Measurements from ENCODE around the gene RAMP3.
"Not testable (repeated sequence)": the region's sequence is repeated elsewhere in the genome, so short reads cannot be mapped to it uniquely, and the experiment has no call there.

The RAMP3 gene

DNA sequence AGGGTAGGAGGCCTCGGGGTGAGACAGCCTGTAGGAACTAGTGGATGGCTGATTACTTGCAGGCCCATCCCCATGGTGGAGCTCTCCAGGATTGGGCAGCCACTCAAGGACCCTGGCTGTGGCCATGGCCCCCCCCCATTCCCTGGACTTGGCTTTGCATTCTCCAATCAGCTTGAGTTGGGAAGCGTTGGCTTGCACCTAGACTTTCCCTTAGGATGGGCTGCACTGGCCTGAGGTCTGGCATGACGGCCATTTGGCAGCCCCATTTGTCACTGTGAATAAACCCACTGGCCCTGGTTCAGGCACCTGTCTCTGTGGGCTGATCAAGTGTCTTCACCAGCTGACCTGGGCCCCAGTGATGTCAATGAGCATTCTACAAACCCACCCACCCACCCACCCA is 41.4 kb downstream of the RAMP3 start:
- no peak for DNase-seq

DNA sequence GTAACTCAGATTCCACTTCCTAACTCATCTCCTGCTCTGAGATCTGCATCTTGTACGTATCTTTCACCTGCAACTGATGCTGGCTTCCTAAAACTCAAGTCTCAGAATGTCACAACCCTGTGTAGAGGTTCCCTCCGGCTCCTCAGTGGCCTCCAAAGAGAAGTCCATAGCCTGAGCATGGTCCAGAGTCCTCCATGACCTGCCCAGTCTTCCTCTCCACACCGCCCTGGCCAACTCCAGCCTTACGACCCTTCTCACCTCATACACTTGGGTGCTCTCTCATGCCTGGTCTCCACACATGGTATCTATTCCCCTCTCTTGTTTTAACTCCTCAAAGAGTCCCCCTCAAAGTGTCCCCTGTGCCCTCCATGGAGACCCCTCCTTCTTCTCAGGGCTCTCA is 41.9 kb downstream of the RAMP3 start:
- no peak for DNase-seq

DNA sequence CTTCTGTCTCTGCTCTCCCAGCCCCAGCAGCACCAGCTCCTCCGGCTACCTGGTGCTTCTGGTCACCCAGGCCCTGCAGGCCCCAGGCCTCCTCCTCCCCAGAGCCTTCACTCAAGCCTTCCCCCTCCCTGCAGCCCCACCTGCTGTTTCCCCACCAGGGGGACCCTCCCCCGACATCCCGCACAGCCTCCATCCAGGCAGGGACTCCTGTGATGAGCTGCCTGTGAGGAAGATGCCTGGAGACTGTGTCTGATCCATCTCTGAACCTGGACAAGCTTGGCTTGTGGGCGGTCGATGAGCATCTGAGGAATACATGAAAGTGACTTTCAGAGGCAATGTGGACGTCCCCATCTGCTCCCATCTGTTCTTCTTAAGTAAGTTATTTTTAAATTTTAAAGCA is 45.0 kb downstream of the RAMP3 start:
- no peak for DNase-seq

DNA sequence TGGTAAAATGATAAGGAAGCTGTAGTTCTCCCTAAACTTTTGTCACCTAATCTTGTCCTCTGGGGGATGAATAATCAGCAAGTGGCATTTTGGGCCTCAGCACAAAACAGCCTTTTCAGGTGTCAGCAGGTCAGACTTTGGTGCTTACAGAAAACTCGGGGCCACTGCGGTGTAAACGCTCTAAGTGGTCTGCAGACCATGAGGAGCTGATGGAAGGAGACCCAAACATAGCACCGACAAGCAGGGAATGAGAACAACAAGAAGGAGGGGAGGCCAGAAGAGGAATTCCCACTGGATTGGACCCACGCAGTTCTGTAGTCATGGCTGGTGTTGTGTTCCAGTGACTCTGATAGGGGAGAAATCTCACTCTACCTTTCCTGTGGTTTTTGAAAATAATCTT is 45.4 kb downstream of the RAMP3 start:
- no peak for DNase-seq

DNA sequence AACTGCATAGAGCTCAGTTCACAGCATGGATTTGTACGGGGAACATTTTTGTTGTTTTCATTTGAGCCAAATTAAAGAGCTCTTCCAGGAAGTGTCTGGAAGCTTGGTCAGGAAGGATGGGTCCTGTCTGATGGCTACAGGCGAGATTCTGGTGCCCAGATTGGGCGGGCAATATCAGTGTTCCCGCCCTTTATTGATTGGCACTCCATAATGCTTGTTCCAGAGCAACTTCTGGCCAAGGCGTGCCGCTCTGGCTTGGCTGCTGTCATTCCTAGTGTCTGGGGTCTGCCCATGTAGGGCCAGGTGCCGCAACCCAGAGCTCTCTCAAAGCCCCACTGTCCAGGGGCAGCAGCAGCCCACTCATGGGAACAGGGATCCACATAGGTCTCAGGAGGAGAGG is 45.9 kb downstream of the RAMP3 start:
- DNase-seq, result no peak

DNA sequence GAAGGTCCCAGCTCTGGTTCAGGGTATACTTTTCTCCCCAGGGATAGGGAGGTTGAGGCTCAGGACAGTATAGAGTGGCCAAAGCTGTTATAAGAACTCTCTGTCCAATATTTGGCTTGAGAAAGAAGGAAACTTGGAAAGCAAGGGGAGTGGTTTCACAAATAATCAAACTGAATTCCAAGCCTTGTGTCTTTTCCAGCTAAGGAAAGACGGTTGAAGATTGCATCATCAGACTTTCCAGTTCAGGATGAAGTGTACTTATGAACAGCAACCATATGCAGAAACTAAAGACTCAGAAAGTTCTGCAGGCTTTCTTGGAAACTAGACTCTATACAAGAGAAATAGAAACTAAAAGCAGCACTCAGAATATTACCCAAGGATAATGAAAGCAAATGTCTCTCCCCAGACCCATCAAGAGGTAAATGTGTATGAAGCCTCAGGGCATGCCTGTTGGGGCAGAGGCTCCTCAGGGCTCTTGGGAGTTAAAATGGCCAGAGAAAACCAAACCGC is 46.4 kb downstream of the RAMP3 start:
- no peak for DNase-seq

DNA sequence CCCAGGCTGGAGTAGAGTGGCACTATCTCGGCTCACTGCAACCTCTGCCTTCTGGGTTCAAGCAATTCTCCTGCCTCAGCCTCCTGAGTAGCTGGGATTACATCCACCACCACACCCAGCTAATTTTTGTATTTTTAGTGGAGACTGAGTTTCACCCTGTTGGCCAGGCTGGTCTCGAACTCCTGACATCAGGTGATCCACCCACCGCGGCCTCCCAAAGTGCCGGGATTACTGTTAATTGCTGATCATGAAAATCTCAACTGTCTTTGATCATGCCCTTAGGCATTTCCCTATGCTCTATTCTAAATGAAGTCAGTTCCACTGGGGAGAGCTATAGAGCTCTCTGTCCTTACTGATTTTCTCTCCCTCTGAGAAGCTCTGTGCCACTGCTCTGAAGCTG is 48.7 kb downstream of the RAMP3 start:
- not testable (repeated sequence) for DNase-seq

DNA sequence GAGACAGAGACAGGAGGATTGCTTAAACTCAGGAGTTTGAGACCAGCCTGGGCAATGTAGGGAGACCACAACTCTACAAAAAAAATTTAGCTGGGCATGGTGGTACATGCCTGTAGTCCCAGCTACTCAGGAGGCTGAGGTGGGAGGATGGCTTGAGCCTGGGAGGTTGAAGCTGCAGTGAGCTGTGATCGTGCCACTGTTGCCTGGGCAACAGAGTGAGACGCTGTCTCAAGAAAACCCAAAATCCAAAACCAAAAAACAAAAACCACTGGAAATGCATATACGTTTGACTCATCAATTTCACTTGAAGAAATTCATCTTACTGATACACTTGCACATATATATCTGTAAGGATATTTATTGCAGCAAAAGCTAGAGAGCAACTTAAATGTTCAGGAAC is 52.3 kb downstream of the RAMP3 start:
- not testable (repeated sequence) for DNase-seq

DNA sequence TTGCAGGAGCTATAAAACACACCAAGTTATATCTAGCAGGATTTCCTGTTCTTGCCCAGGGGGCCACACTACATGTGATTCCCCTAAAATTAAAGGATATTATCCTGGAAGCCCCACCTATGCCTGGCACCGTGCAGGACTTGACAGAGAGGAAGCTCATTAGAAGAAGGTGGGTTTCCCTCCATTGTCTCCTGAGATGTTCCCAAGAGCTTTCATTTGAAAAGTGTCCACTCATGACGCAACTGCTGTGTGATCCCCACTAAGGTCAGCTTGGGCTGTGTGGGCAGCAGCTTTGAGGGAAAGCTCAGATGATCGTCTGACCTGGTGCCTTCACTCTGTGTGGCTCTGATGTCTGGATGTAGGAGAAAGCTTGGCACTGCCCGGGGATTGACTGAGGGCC is 53.5 kb downstream of the RAMP3 start:
- DNase-seq, result no peak

DNA sequence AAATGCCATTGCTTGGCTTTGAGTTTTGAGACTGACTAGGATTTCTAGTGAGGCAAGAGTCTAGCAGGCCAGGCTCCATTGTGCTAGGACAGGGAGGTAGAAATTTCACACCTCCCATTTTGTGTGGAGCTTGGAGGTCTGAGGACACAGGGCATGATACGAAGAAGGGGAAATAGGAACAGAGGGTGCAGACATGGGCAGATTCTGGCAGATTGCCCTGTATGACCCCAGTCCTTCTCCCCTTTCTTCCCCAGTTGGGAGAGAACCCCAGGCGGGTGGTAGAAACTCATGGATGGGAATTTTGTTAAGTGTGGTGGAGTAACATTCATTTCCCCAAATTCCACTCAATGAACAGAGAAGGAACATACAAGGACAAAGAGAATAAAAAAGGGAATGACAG is 54.4 kb downstream of the RAMP3 start:
- no peak for DNase-seq

DNA sequence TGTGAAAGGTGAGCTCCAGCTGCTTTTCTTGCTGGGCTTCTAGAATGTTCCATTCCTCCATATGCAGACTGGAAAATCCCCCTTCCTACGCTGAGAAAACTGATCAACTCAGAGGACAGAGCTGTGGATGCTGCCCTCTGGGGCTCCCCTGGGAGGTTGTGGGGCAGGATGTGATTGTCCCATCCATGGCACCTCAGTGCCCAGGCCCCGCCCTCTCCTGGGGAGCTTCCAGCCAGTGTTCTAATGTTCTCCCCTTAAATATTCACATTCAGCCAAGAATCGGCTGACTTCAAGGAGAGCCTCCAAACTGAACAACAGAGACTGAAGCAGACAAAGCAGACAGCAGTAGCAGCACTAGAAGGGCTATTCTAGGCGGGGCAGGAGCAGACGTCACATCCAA is 55.0 kb downstream of the RAMP3 start:
- DNase-seq, result no peak

DNA sequence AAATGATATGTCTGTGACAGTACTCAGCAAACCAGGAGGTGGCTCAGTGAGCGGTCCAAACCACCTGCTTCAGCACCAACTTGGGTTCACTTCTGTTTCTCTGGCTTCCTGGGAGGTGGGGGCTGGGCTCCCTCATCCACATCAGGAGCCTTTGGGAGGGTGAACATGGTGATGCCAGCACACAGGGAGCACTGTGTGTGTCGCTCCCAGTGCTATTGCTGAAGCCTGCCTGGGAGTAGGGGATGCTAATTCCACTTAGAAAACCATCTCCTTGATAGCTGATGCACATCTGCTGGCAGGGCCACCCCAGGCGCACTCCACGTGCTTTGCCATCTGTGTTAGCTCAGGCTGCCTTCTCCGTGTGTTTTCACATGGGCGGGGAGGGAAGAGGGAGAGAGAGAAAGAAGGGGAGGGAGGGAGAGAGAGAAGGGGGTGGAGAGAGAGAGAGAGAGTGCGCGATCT is 58.0 kb downstream of the RAMP3 start:
- no peak for DNase-seq

DNA sequence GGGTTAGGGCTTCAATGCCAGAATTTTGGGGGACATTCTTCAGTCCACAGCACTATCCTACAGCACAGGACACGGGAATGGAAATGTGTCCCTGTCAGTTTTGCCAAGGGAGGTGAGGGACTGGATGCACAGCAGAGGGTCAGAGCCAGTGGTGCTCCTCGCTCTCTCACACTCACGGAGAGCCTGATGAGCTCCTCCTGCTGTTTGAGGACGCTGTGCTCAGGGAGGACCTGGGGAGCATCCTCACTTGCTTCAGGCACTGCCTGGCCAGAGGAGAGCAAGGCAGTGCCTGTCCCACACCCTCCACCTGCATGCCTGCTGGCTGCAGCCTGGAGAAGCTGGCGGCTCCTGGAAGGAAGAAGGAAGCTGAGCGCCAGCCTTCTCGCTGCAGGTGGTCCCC is 58.6 kb downstream of the RAMP3 start:
- DNase-seq, result no peak

DNA sequence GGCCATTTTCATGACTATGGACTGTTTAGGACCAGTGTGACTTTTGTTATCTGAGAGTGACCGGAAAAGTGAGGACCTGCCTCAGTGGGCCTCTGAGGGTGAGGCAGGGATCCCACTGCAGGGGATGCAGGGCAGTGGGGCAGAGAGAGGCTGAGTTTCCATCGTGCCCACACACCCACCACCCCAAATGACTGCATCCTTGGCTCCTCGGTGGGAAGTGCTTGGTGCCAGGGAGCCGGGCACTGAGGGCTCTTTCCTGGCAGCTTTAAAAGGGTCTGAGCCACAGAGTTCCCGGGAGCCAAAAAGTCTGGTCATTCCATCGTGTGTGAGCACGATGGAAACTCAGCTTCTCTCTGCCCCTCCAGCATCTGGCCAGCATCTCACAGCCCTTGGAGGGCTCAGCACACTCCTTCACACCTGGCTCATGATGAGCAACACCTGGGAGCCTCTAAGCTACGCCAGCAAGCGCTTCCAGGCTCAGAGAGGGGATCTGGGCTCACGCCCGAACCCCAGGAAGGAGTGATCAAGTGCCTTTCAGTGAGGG is 59.1 kb downstream of the RAMP3 start:
- no peak for DNase-seq

DNA sequence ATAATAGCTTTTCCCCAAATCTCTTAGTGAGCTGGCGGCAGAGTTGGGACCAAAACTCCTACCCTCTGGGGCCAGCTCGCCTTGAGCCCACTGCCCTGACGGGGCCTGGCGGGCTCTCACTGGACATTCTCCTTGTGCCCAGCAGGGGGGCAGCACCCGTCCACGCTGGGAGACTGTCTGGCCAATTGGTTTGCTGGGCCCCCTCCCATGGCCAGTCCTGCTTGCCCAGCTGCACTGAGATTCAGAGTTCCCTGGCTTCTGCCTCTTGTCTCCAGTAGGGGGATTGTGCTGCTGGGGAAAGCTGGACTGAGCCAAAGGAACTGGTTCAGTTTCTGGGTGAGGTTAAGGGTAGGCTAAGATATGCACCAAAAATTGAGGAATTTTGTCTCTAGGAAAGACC is 59.8 kb downstream of the RAMP3 start:
- DNase-seq, result no peak

DNA sequence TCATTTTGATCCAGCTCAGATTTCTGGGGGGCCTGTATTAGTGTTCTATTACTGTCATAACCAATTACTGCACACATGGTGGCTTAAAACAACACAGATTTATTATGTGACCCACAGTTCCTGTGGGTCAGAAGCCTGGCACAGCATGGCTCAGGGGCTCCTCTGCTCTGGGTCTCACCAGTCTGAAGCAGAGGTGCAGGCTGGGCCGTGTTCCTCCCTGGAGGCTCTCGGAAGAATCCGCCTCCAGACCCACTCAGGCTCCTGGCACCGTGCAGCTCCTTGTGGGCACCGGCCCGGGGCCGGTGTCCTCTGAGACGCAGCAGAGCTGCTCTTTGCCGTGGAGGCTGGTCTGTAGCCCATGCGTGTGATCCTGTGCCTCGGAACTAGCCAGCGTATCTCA is 61.5 kb downstream of the RAMP3 start:
- no peak for DNase-seq

DNA sequence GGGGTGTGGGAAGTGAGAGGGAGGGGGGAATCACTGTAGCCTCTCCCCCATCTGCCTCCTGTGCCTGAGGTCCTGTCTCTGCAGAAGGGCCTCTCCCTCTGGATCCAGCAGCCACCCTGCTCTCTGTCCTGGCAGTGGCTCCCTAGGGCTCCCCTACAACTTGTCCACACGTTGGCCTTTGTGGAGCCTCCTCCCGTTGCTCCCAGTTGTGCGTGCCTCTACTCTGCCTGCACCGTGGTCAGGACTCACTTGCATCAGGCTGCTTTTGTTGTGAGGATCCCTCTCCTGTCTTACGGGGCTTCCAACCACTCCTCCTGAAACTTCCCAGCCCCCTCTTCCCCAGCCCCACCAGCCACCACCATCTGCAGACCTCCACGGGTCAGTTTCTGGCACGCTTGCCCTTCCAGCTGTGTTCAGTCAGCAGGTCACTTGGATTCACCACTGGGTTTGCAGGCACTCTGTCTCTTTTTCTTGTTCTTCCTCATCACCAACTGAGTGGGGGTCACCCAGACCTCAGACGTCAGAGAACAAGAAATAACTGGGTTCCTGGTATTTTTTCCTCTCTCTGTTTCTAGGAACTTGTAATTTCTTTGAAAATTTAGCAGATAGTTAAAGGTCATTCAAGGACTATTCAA is 62.3 kb downstream of the RAMP3 start:
- DNase-seq, result no peak

DNA sequence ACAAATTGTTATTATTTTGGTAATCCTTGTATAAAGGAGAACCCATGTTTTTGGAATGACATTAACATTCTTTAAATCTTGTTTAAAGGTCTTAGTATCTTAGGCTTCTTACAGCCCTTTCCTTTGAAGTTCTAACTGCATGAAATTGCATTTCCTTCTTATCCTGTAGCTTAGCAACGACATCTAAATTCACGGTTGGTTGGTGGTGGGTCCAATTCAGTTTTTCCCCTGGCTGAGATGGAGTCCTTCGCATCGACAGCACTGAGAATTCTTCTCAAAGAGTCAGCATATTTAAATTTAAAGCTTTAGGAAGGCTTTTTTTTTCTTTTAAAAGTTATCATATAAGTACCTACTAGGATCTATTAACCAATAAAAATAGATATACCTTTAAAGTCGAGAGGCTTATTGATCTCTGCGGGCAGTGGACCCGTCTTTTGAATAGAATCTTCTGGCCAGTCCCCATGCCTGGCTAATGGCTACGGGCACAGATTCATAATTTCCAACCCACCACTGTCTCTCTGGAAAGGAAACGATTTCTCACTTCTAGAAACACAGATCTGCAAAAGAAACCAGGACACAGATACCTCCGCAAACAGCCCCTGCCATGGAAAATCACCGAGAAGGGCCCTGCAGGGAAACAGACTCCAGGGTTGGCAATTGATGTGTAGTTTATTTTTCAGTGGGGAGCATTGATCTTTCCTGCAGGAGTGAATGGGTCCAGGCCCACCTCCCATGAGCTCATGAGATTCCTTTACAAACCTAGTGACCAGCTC is 63.4 kb downstream of the RAMP3 start:
- DNase-seq, result no peak

DNA sequence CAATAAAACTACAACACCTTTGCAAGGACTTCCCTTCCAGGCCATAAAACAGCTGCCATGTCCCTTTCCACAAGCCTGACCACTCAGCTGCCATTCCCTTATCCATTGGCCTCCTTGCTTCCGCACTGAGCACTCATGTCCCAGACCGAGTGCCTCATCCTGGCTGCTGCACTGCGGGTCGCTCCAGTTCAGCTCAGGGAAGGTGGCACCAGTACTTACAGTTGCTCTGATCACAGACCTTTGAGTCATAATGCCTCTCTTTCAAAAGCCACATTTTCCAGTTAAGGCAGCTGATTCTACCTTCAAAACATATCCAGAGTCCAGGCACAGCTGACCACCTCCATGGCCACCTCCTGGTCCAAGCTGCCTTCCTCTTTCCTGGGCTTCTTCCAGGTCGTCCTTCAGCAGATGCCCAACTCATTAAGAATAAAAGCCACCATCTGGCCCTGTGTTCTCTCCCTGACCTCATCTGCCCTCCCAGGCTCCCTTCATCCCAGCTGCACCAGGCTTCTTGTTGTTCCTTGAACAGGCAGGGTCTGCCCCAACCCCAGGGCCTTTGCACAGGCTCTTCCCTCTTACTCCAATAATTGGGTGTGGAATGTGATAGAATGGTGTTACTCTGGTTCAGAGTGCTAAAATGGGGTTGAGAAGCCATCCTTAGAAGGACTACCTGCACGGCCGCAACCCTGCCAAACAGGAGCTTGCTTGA is 64.5 kb downstream of the RAMP3 start:
- DNase-seq, result no peak

DNA sequence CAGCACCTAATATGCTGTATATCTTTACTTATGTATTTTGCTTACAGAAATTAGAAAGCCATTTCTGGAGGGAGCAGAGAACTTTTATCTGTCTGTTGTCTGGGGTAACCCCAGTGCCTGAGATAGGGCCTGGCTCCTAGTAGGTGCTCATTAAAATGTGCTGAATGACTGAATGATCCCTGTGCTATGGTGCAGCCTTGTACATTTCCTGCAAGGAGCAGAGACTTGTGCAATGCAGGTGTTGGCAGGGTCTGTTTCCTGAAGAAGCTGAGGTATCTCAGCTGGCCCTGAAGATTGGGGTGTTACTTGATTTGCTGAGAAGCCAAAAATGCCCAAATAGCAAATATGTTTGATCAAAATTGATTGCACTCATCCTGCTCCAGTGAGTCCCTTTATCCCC is 65.5 kb downstream of the RAMP3 start:
- no peak for DNase-seq

DNA sequence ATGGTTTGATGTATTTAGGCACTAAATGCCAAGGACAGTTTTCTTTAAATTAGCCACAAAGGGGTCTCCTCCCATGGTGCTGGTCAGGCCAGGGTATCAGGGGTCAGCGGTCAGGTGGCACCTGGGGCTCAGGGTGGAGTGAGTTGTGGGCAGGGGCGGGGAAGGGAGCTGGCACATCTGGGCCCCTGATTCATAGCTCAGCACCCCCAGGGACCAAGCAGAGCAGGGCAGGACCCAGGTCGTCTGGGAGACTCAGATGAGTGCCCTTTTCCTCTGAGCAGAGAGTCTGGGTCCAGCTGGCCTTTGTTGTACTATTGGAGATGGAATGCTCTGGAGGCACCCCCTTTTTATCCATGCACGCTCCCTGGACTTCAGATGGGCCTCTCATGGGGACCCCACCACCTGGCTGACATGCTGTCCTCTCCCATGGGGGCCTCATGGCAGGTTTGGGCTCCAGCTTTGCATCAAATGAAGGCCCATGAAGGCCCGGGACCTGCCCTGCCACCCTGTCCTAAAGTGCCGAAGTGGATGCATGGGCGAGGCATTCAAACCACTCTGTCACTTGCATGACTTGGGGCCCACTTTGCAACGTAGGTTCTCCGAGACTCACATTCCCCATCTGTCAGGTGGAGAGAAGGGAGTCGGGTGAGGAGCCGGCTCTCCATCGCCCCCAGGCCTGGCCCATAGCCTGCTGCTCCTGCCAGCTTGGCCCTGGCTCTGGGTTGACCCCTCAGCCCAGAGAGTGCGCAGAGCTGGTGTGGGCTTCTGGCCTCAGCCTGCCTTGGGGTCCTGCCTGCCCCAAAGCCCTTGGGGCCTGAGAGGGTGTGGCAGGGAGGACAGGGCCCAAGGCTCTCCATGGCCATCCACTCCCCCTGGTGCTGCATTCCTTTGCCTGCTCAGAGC is 66.4 kb downstream of the RAMP3 start:
- DNase-seq, result no peak

DNA sequence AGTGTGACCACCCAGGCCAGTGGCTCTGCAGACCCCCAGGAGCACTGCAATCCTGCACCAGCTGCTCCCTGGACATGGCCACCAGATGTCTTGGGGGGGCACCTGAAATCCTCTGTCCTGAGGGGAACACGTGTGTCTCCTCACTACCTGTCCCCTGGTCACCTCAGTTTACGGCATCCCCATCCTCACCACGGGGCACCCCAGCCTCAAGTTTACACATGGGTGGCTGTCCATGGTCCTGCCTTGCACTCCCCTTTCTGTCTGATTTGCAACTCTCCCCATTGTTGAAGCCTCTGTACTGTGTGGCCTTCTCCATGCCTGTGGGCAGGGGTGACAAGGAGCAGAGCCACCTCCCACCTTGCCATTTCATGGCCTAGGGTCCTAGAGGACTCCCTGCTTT is 67.2 kb downstream of the RAMP3 start:
- DNase-seq, result no peak

All from stimulated activated naive CD4-positive, alpha-beta T cell (primary cell).